BLaER1 treated with 17β-estradiol and CSF1 and Interleukin-3, amounts not matched to agents 10 nM and 100 nM (cell line): ENCODE data around the gene BCAR1.
"Not testable (repeated sequence)": the region's sequence is repeated elsewhere in the genome, so short reads cannot be mapped to it uniquely, and the experiment has no call there.

Experiments
- H3K27ac ChIP-seq, 11 experiments: shearing (Covaris generic); formaldehyde crosslinking; 2 replicates each; pipeline ENCODE4 v1.8.1; 2022
- H3K27me3 ChIP-seq, 11 experiments: shearing (Covaris generic); formaldehyde crosslinking; 2 replicates each; pipeline ENCODE4 v1.8.1; 2022
- H3K36me3 ChIP-seq, 11 experiments: shearing (Covaris generic); formaldehyde crosslinking; 2 replicates each; pipeline ENCODE4 v1.8.1; 2022
- H3K4me1 ChIP-seq, 10 experiments: shearing (Covaris generic); formaldehyde crosslinking; 2 replicates each; pipeline ENCODE4 v1.8.1; 2022
- H3K4me2 ChIP-seq, 11 experiments: shearing (Covaris generic); formaldehyde crosslinking; 2 replicates each; pipeline ENCODE4 v1.8.1; 2022
- H3K4me3 ChIP-seq, 10 experiments: shearing (Covaris generic); formaldehyde crosslinking; 2 replicates each; pipeline ENCODE4 v1.8.1; 2022
- H3K9ac ChIP-seq, 11 experiments: shearing (Covaris generic); formaldehyde crosslinking; 2 replicates each; pipeline ENCODE4 v1.8.1; 2022
- H3K9me3 ChIP-seq, 11 experiments: shearing (Covaris generic); formaldehyde crosslinking; replicated peaks in 1 of 11; 2 replicates each; pipeline ENCODE4 v1.8.1; 2022
- H4K20me1 ChIP-seq, 11 experiments: shearing (Covaris generic); formaldehyde crosslinking; 2 replicates each; pipeline ENCODE4 v1.8.1; 2022
- Cebpa-rat ChIP-seq, 11 experiments: shearing (Covaris generic); IDR thresholded peaks; 2 replicates each; pipeline ENCODE4 v1.8.1; 2022

Gene BCAR1

GRCh38 chr16:75247249-75247648 is 4.2 kb downstream of the BCAR1 start:
- Histone ChIP-seq H3K4me3 (no peak overlapping the region), H3K36me3 (no peaks in the 10 kb centered on the region), H3K27ac (no peak overlapping the region), H4K20me1 (peaks cover 11 to 100% (median 52%) of the 10 kb centered on the region in 11 experiments; a peak in 21 of 22 replicates), H3K4me1 (peaks cover 33 to 46% (median 42%) of the 10 kb centered on the region in 10 experiments), H3K4me2 (no peak overlapping the region), H3K27me3 (peaks cover 51 to 91% (median 60%) of the 10 kb centered on the region in 11 experiments), H3K9me3 (no peaks in the 10 kb centered on the region), H3K9ac (no peak overlapping the region)
- TF ChIP-seq Cebpa-rat (IDR thresholded peaks at IDR 0.05), result no peak

GRCh38 chr16:75246504-75247205 is 4.8 kb downstream of the BCAR1 start:
- no peaks in the 10 kb centered on the region for H3K9me3 ChIP-seq
- H4K20me1 ChIP-seq, result peaks cover 11 to 100% (median 47%) of the 10 kb centered on the region in 11 experiments; a peak in 21 of 22 replicates
- no peak overlapping the region for H3K9ac ChIP-seq
- peaks cover 33 to 46% (median 42%) of the 10 kb centered on the region in 10 experiments for H3K4me1 ChIP-seq
- no peak overlapping the region for H3K27ac ChIP-seq
- no peaks in the 10 kb centered on the region for H3K36me3 ChIP-seq
- H3K4me3 ChIP-seq, result no peak overlapping the region
- peaks cover 45 to 91% (median 54%) of the 10 kb centered on the region in 11 experiments for H3K27me3 ChIP-seq
- no peak for TF ChIP-seq Cebpa-rat (IDR thresholded peaks at IDR 0.05)
- H3K4me2 ChIP-seq, result no peak overlapping the region

- Histone ChIP-seq H3K9ac (peak overlapping the region in 4 of 11 experiments; percentile 3 to 30 (median 18); a peak in 5 of 22 replicates), H3K4me3 (peak overlapping the region in 1 of 10 experiments; percentile 9; a peak in 1 of 20 replicates), H3K9me3 (no peaks in the 10 kb centered on the region), H3K36me3 (no peaks in the 10 kb centered on the region), H3K27me3 (peaks cover 29 to 92% (median 39%) of the 10 kb centered on the region in 11 experiments), H3K27ac (peak overlapping the region in 7 of 11 experiments; percentile 8 to 55 (median 40); a peak in 7 of 22 replicates), H3K4me2 (peak overlapping the region; percentile 73 to 90 (median 81)), H4K20me1 (peaks cover 0 to 100% (median 34%) of the 10 kb centered on the region in 11 experiments; a peak in 19 of 22 replicates), H3K4me1 (peaks cover 19 to 32% (median 29%) of the 10 kb centered on the region in 10 experiments)
- TF ChIP-seq Cebpa-rat (IDR thresholded peaks at IDR 0.05), result no peak
Observed at GRCh38 chr16:75244844-75245758, 6.3 kb downstream of the BCAR1 start.

- Histone ChIP-seq H3K9ac (peak overlapping the region in 4 of 11 experiments; percentile 3 to 30 (median 18); a peak in 4 of 22 replicates), H3K9me3 (no peaks in the 10 kb centered on the region), H4K20me1 (peaks cover 0 to 100% (median 27%) of the 10 kb centered on the region in 11 experiments; a peak in 19 of 22 replicates), H3K4me2 (peak overlapping the region; percentile 73 to 90 (median 81)), H3K36me3 (no peaks in the 10 kb centered on the region), H3K4me1 (peaks cover 19 to 34% (median 28%) of the 10 kb centered on the region in 10 experiments), H3K4me3 (no peak overlapping the region), H3K27me3 (peaks cover 21 to 92% (median 31%) of the 10 kb centered on the region in 11 experiments), H3K27ac (peak overlapping the region in 7 of 11 experiments; percentile 8 to 55 (median 34); a peak in 9 of 22 replicates)
- no peak for TF ChIP-seq Cebpa-rat (IDR thresholded peaks at IDR 0.05)
Observed at GRCh38 chr16:75244225-75244809, 7.1 kb downstream of the BCAR1 start.

- Histone ChIP-seq H3K4me3 (no peak overlapping the region), H3K36me3 (no peaks in the 10 kb centered on the region), H3K4me2 (peak overlapping the region; percentile 73 to 90 (median 81)), H3K27me3 (peaks cover 16 to 92% (median 25%) of the 10 kb centered on the region in 11 experiments), H4K20me1 (peaks cover 0 to 100% (median 21%) of the 10 kb centered on the region in 11 experiments; a peak in 18 of 22 replicates), H3K9ac (no peak overlapping the region), H3K9me3 (no peaks in the 10 kb centered on the region), H3K27ac (no peak overlapping the region), H3K4me1 (peaks cover 19 to 39% (median 33%) of the 10 kb centered on the region in 10 experiments)
- TF ChIP-seq Cebpa-rat (IDR thresholded peaks at IDR 0.05), result no peak
Observed at GRCh38 chr16:75243667-75244224, 7.7 kb downstream of the BCAR1 start.

- peaks cover 0 to 100% (median 24%) of the 10 kb centered on the region in 11 experiments; a peak in 18 of 22 replicates for H4K20me1 ChIP-seq
- H3K4me2 ChIP-seq, H3K4me3 ChIP-seq, H3K36me3 ChIP-seq, H3K9ac ChIP-seq, H3K9me3 ChIP-seq, H3K27ac ChIP-seq: not testable (repeated sequence)
- peaks cover 19 to 42% (median 38%) of the 10 kb centered on the region in 10 experiments for H3K4me1 ChIP-seq
- H3K27me3 ChIP-seq, result peaks cover 4 to 92% (median 13%) of the 10 kb centered on the region in 11 experiments; a peak in 21 of 22 replicates
Observed at GRCh38 chr16:75242436-75243078, 8.9 kb downstream of the BCAR1 start.

- H3K9me3 ChIP-seq, result no peaks in the 10 kb centered on the region
- peaks cover 19 to 43% (median 38%) of the 10 kb centered on the region in 10 experiments for H3K4me1 ChIP-seq
- H3K36me3 ChIP-seq, result no peaks in the 10 kb centered on the region
- H3K4me2 ChIP-seq, result no peak overlapping the region
- no peak overlapping the region for H3K27ac ChIP-seq
- no peak overlapping the region for H3K4me3 ChIP-seq
- peaks cover 0 to 92% (median 7%) of the 10 kb centered on the region in 11 experiments; a peak in 14 of 22 replicates for H3K27me3 ChIP-seq
- no peak for TF ChIP-seq Cebpa-rat (IDR thresholded peaks at IDR 0.05)
- H3K9ac ChIP-seq, result no peak overlapping the region
- H4K20me1 ChIP-seq, result peaks cover 0 to 100% (median 19%) of the 10 kb centered on the region in 11 experiments; a peak in 15 of 22 replicates
Observed at GRCh38 chr16:75241955-75242354, 9.5 kb downstream of the BCAR1 start.

GRCh38 chr16:75241412-75241811 is 10.0 kb downstream of the BCAR1 start:
- no peak overlapping the region for H3K4me3 ChIP-seq
- no peaks in the 10 kb centered on the region for H3K9me3 ChIP-seq
- no peak overlapping the region for H3K27ac ChIP-seq
- peaks cover 0 to 100% (median 19%) of the 10 kb centered on the region in 11 experiments; a peak in 15 of 22 replicates for H4K20me1 ChIP-seq
- no peak overlapping the region for H3K9ac ChIP-seq
- H3K27me3 ChIP-seq, result peaks cover 0 to 92% (median 2%) of the 10 kb centered on the region in 11 experiments; a peak in 11 of 22 replicates
- TF ChIP-seq Cebpa-rat (IDR thresholded peaks at IDR 0.05), result no peak
- H3K4me1 ChIP-seq, result peaks cover 19 to 43% (median 38%) of the 10 kb centered on the region in 10 experiments
- no peak overlapping the region for H3K4me2 ChIP-seq
- no peaks in the 10 kb centered on the region for H3K36me3 ChIP-seq

GRCh38 chr16:75240633-75241032 is 10.8 kb downstream of the BCAR1 start:
- not testable (repeated sequence) for H3K36me3 ChIP-seq

More at GRCh38 chr16:75240633-75241032, 10.8 kb downstream of the BCAR1 start:
- Histone ChIP-seq H3K4me1 (peaks cover 19 to 42% (median 38%) of the 10 kb centered on the region in 10 experiments), H4K20me1 (peaks cover 0 to 100% (median 19%) of the 10 kb centered on the region in 11 experiments; a peak in 14 of 22 replicates), H3K27me3 (peaks cover 0 to 92% (median 0%) of the 10 kb centered on the region in 11 experiments; a peak in 7 of 22 replicates)
- not testable (repeated sequence) for H3K27ac ChIP-seq, H3K4me2 ChIP-seq, H3K9me3 ChIP-seq, H3K9ac ChIP-seq, H3K4me3 ChIP-seq
